H1 (cell line): ENCODE data around the gene ICAM2. TPM values are rescaled to one million over a fixed set of nuclear protein-coding genes. Genes with fewer than 3 reads are reported as not detected.
A peak's percentile ranks its signal among the peaks of the same experiment; 100 is the strongest.

Source experiments
- CTCF ChIA-PET: fragments of 300-600 bp; sonication (Branson Sonifier 250); formaldehyde crosslinking; loops from one replicate; lab custom pipeline; 2021; ENCODE audit not compliant: partially characterized antibody; lab: Charles Lee
- POLR2A ChIA-PET: fragments of 300-600 bp; sonication (Branson Sonifier 250); formaldehyde crosslinking; loops from one replicate; lab custom pipeline; 2021; ENCODE audit warnings: inconsistent platforms; ENCODE audit not compliant: partially characterized antibody; lab: Charles Lee
- DNase-seq, 2 experiments: peaks; one replicate each; pipeline versions ENCODE4 v3.0.0 to v3.0.0-alpha.2; 2010 to 2022; ENCODE audit warnings: low spot score in 2 of 2, low read depth in 1 of 2, mixed read lengths in 1 of 2
- FAIRE-seq: peaks from 2 replicates; lab custom pipeline; 2011; peaks lifted over from hg19 to GRCh38; lab: Jason Lieb, UNC
- H2AFZ ChIP-seq: 2 replicates; pipeline ENCODE4 v1.8.1; 2012; ENCODE audit warnings: low read length, inconsistent platforms
- H2AK5ac ChIP-seq: 2 replicates; pipeline ENCODE4 v1.6.1; 2013; ENCODE audit warnings: low read depth, low read length
- H2BK120ac ChIP-seq: replicated peaks from 2 replicates; pipeline ENCODE3; 2013; ENCODE audit warnings: low read depth, low read length, inconsistent platforms
- H2BK12ac ChIP-seq: 2 replicates; pipeline ENCODE4 v1.6.1; 2013; ENCODE audit warnings: low read depth, low read length
- H2BK15ac ChIP-seq: 2 replicates; pipeline ENCODE4 v1.6.1; 2013; ENCODE audit warnings: low read length
- H2BK20ac ChIP-seq: 2 replicates; pipeline ENCODE4 v1.6.1; 2013; ENCODE audit warnings: low read length
- H2BK5ac ChIP-seq: 2 replicates; pipeline ENCODE4 v1.6.1; 2013; ENCODE audit warnings: low read depth, low read length
- H3K14ac ChIP-seq: 2 replicates; pipeline ENCODE4 v1.6.1; 2013; ENCODE audit warnings: inconsistent platforms; ENCODE audit not compliant: insufficient read length
- H3K18ac ChIP-seq: 2 replicates; pipeline ENCODE4 v1.6.1; 2013; ENCODE audit warnings: low read length; ENCODE audit errors: extremely low read depth
- H3K23ac ChIP-seq: 2 replicates; pipeline ENCODE4 v1.6.1; 2013; ENCODE audit warnings: inconsistent platforms; ENCODE audit not compliant: insufficient read length
- H3K23me2 ChIP-seq: 2 replicates; pipeline ENCODE4 v1.6.1; 2013; ENCODE audit warnings: low read depth, low read length
- H3K27ac ChIP-seq: 2 replicates; pipeline ENCODE4 v1.6.1; 2011; ENCODE audit warnings: low read depth, low read length, inconsistent platforms
- H3K27me3 ChIP-seq, 4 experiments: replicated peaks in 1 of 4; 1 replicate in 1 of 4; 2 replicates in 3 of 4; pipeline versions ENCODE4 v1.6.1 to v1.8.1; 2011 to 2013; ENCODE audit warnings: low read length in 3 of 4, mild to moderate bottlenecking in 3 of 4, inconsistent platforms in 2 of 4, mixed read lengths in 2 of 4, moderate library complexity in 1 of 4; ENCODE audit not compliant: control insufficient read depth in 3 of 4, insufficient read depth in 3 of 4; ENCODE audit errors: extremely low read depth in 1 of 4
- H3K36me3 ChIP-seq, 4 experiments: 2 replicates each; pipeline versions ENCODE4 v1.6.1 to v1.8.1; 2011 to 2013; ENCODE audit warnings: mild to moderate bottlenecking in 4 of 4, low read length in 3 of 4, moderate library complexity in 2 of 4, control low read depth in 1 of 4, inconsistent platforms in 1 of 4; ENCODE audit not compliant: insufficient read depth in 4 of 4, control insufficient read depth in 2 of 4
- H3K4ac ChIP-seq: replicated peaks from 2 replicates; pipeline ENCODE3; 2013; ENCODE audit warnings: low read length, low read depth, mixed read lengths, inconsistent platforms; ENCODE audit not compliant: insufficient read length
- H3K4me1 ChIP-seq, 4 experiments: replicated peaks in 1 of 4; 1 replicate in 1 of 4; 2 replicates in 3 of 4; pipeline versions ENCODE4 v1.6.1 to v1.8.1; 2011 to 2013; ENCODE audit warnings: low read length in 3 of 4, inconsistent platforms in 2 of 4, mixed read lengths in 1 of 4; ENCODE audit not compliant: insufficient read depth in 4 of 4, control insufficient read depth in 3 of 4
- H3K4me2 ChIP-seq, 2 experiments: 2 replicates each; pipeline versions ENCODE4 v1.6.1 to v1.8.1; 2011 to 2013; ENCODE audit warnings: low read depth in 2 of 2, low read length in 2 of 2, control low read depth in 1 of 2, inconsistent platforms in 1 of 2, mild to moderate bottlenecking in 1 of 2; ENCODE audit not compliant: insufficient read depth in 1 of 2
- H3K4me3 ChIP-seq, 4 experiments: fragments of 200-600, 300-600 bp in 1 of 4; sonication (generic), shearing (Covaris generic), sonication (Bioruptor Twin) in 1 of 4; 2 replicates each; pipeline versions ENCODE4 v1.5.1 to v1.8.1; 2011 to 2016; ENCODE audit warnings: low read length in 4 of 4, low read depth in 3 of 4, control low read depth in 2 of 4, inconsistent platforms in 2 of 4, mild to moderate bottlenecking in 2 of 4, mixed read lengths in 1 of 4, moderate library complexity in 1 of 4; ENCODE audit not compliant: insufficient read depth in 2 of 4; ENCODE audit errors: extremely low read depth in 1 of 4
- H3K56ac ChIP-seq: replicated peaks from 2 replicates; pipeline ENCODE3; 2013; ENCODE audit warnings: low read depth, mild to moderate bottlenecking, mixed read lengths, low read length, inconsistent platforms; ENCODE audit not compliant: insufficient read length
- H3K79me1 ChIP-seq: 2 replicates; pipeline ENCODE4 v1.6.1; 2013; ENCODE audit warnings: low read depth, low read length, control low read depth
- H3K79me2 ChIP-seq, 2 experiments: 2 replicates each; pipeline versions ENCODE4 v1.6.1 to v1.8.1; 2012 to 2013; ENCODE audit warnings: low read length in 2 of 2, mild to moderate bottlenecking in 2 of 2, inconsistent platforms in 1 of 2; ENCODE audit not compliant: insufficient read depth in 2 of 2, control insufficient read depth in 1 of 2
- H3K9ac ChIP-seq, 4 experiments: replicated peaks in 1 of 4; 1 replicate in 1 of 4; 2 replicates in 3 of 4; pipeline versions ENCODE4 v1.6.1 to v1.8.1; 2011 to 2013; ENCODE audit warnings: low read depth in 3 of 4, low read length in 3 of 4, control low read depth in 2 of 4, mild to moderate bottlenecking in 2 of 4, moderate library complexity in 2 of 4, inconsistent platforms in 1 of 4; ENCODE audit errors: extremely low read depth in 1 of 4
- H3K9me3 ChIP-seq, 2 experiments: 2 replicates each; pipeline versions ENCODE4 v1.6.1 to v1.8.1; 2012 to 2013; ENCODE audit warnings: mild to moderate bottlenecking in 2 of 2, moderate library complexity in 2 of 2, control low read depth in 1 of 2, inconsistent platforms in 1 of 2, low read depth in 1 of 2, low read length in 1 of 2, mixed read lengths in 1 of 2; ENCODE audit not compliant: insufficient read depth in 2 of 2
- H4K20me1 ChIP-seq, 2 experiments: replicated peaks in 1 of 2; 2 replicates each; pipeline versions ENCODE3 to v1.8.1; 2011 to 2013; ENCODE audit warnings: inconsistent platforms in 2 of 2, low read length in 2 of 2, mild to moderate bottlenecking in 1 of 2; ENCODE audit not compliant: insufficient read depth in 2 of 2, control insufficient read depth in 1 of 2
- H4K5ac ChIP-seq: 2 replicates; pipeline ENCODE4 v1.6.1; 2013; ENCODE audit warnings: low read length, low read depth, mixed read lengths, inconsistent platforms; ENCODE audit not compliant: insufficient read length
- H4K8ac ChIP-seq: 2 replicates; pipeline ENCODE4 v1.8.0; 2013; ENCODE audit warnings: mild to moderate bottlenecking, moderate library complexity, low read length, inconsistent platforms; ENCODE audit not compliant: insufficient read depth; ENCODE audit errors: extremely low read depth
- H4K91ac ChIP-seq: replicated peaks from 2 replicates; pipeline ENCODE3; 2013; ENCODE audit warnings: low read length, mixed read lengths, inconsistent platforms; ENCODE audit not compliant: insufficient read length
- ATF2 ChIP-seq: IDR thresholded peaks from 2 replicates; pipeline ENCODE4 v1.6.1; 2012; ENCODE audit warnings: low read length, inconsistent platforms
- CHD1 ChIP-seq: IDR thresholded peaks from 2 replicates; pipeline ENCODE4 v1.6.1; 2012; ENCODE audit warnings: low read depth, low read length, improper control_type of control experiment
- CREB1 ChIP-seq: IDR thresholded peaks from 2 replicates; pipeline ENCODE4 v1.6.1; 2012; ENCODE audit warnings: inconsistent platforms
- EP300 ChIP-seq, 2 experiments: IDR thresholded peaks; 1 replicate in 1 of 2; 2 replicates in 1 of 2; pipeline ENCODE4 v1.6.1; 2011 to 2012; ENCODE audit warnings: low read depth in 2 of 2, low read length in 2 of 2, mild to moderate bottlenecking in 2 of 2, borderline replicate concordance in 1 of 2, inconsistent platforms in 1 of 2, moderate library complexity in 1 of 2
- GABPA ChIP-seq: IDR thresholded peaks from 2 replicates; pipeline ENCODE4 v1.6.1; 2011; ENCODE audit warnings: mild to moderate bottlenecking, low read length, moderate library complexity, borderline replicate concordance; ENCODE audit not compliant: insufficient read depth
- POLR2A ChIP-seq, 2 experiments: IDR thresholded peaks; 1 replicate in 1 of 2; 2 replicates in 1 of 2; pipeline ENCODE4 v1.6.1; 2011; ENCODE audit warnings: low read depth in 2 of 2, low read length in 2 of 2, mild to moderate bottlenecking in 2 of 2; ENCODE audit errors: control extremely low read depth in 1 of 2
- POU5F1 ChIP-seq: IDR thresholded peaks from 2 replicates; pipeline ENCODE4 v1.6.1; 2011; ENCODE audit warnings: low read depth, mild to moderate bottlenecking, low read length, moderate library complexity
- RNF2 ChIP-seq: fragments of 200-900, 300-1000 bp; sonication (generic); IDR thresholded peaks from 2 replicates; pipeline ENCODE4 v1.7.1; 2016; ENCODE audit warnings: borderline replicate concordance, low read depth, mild to moderate bottlenecking, antibody characterized with exemption, low read length; ENCODE audit not compliant: poor library complexity, severe bottlenecking; ENCODE audit errors: missing control alignments
- SAP30 ChIP-seq: fragments of 300-600 bp; sonication (generic); IDR thresholded peaks from 2 replicates; pipeline ENCODE4 v1.7.1; 2012; ENCODE audit warnings: low read length, moderate library complexity, mild to moderate bottlenecking, inconsistent platforms; ENCODE audit not compliant: insufficient read depth, insufficient replicate concordance
- WGBS, 2 experiments: shearing (Covaris generic) in 1 of 2; methylation state at CpG; one replicate each; pipeline versions ENCODE4 v1.1.6 to v1.1.7; 2013 to 2015; ENCODE audit warnings: low lambda C conversion rate in 2 of 2, mixed read lengths in 2 of 2, inconsistent platforms in 1 of 2, low coverage in 1 of 2, missing lambda C conversion rate in 1 of 2; ENCODE audit not compliant: insufficient replicate concordance in 2 of 2, insufficient coverage in 1 of 2, insufficient read length in 1 of 2; ENCODE audit errors: extremely low coverage in 1 of 2, missing lambda C conversion rate in 1 of 2; 5-methylcytosine and 5-hydroxymethylcytosine counted together
- polyA plus RNA-seq, 7 experiments: library from polyadenylated mRNA; depleted of rRNA in 3 of 7; stranded (reverse) in 5 of 7; unstranded in 2 of 7; fragments of >200 nt in 5 of 7; fragments of 200-250 nt in 2 of 7; gene quantifications; 1 replicate in 5 of 7; 2 replicates in 1 of 7; 4 replicates in 1 of 7; pipeline versions ENCODE4 v1.2.1 to v1.2.3, GENCODE V29; 2011 to 2013; ENCODE audit warnings: missing spikeins in 2 of 7, mixed read lengths in 2 of 7
- total RNA-seq: library from RNA; stranded (reverse); fragmentation: NEBNext Ultra II Directional; extraction: Animal tissue kit (Norgen Biotek cat#: 25700); gene quantifications from 2 replicates; pipeline ENCODE4 v1.2.1, GENCODE V29; 2021

The ICAM2 gene
- total and polyA plus RNA-seq, 2 of the 8 experiments (the other 6 are each of a cell fraction or from before 2014, with no cell fraction given) = 0.45 to 0.63 TPM

- Histone ChIP-seq H3K56ac (no peak overlapping the region), H2AK5ac (no peak overlapping the region), H3K36me3 (no peaks in the 10 kb centered on the region), H2AFZ (0 out of 2 replicates have a peak overlapping the region, but pooled peaks have one; percentile 99), H3K4me1 (peaks cover 3 to 14% (median 4%) of the 10 kb centered on the region in 4 experiments), H3K27me3 (peaks cover 0 to 28% (median 18%) of the 10 kb centered on the region in 4 experiments; a peak in 5 of 7 replicates), H4K8ac (no peak overlapping the region), H3K4me3 (0 out of 8 replicates have a peak overlapping the region, but pooled peaks of 1 of the 4 experiments have one; percentile 75), H3K27ac (no peak overlapping the region), H3K9ac (no peak overlapping the region), H2BK5ac (no peak overlapping the region), H3K18ac (no peak overlapping the region), H3K14ac (no peak overlapping the region), H2BK20ac (no peak overlapping the region), H3K79me2 (no peaks in the 10 kb centered on the region), H3K9me3 (no peaks in the 10 kb centered on the region), H3K23ac (no peak overlapping the region), H2BK120ac (no peak overlapping the region), H3K4me2 (peak overlapping the region in 1 of 2 experiments; percentile 87; a peak in 1 of 4 replicates), H4K20me1 (peaks cover 0 to 5% of the 10 kb centered on the region in 2 experiments), H4K91ac (no peak overlapping the region), H2BK12ac (no peak overlapping the region), H2BK15ac (peak overlapping the region; percentile 25; the same call in 1 of the 2 replicates), H4K5ac (no peak overlapping the region), H3K79me1 (no peaks in the 10 kb centered on the region), H3K23me2 (peaks cover 12% of the 10 kb centered on the region; the same call in 1 of the 2 replicates), H3K4ac (no peak overlapping the region)
- CTCF ChIA-PET = interaction anchor here (0.6 to 4.9 kb wide), 8 partner anchors 11 to 397 kb away, joined by 3 to 25 read pairs (median 6); partner anchors contain the start of genes CSHL1 and GH1
- WGBS, 2 experiments = 85% methylated on average over 11 of the region's 11 CpGs; no CpG with 5 or more reads in 1 of the 2 experiments
- FAIRE-seq (no peak), DNase-seq (no peak)
- POLR2A ChIA-PET = interaction anchor here (1.1 to 1.4 kb wide), 3 partner anchors 43 to 150 kb away, joined by 3 read pairs; partner anchors contain the start of gene ERN1
- TF ChIP-seq SAP30 (no peak), RNF2 (no peak), EP300 (IDR thresholded peaks at IDR 0.05; ENCODE audit: borderline replicate concordance in 1 of 2, low read depth in 2 of 2, low read length in 2 of 2) (no peak), POLR2A (IDR thresholded peaks at IDR 0.05; ENCODE audit: control extremely low read depth in 1 of 2, low read depth in 2 of 2, low read length in 2 of 2) (no peak), GABPA (no peak), CHD1 (no peak), ATF2 (no peak), POU5F1 (no peak), CREB1 (no peak)
Measured at GRCh38 chr17:63996430-63997182, 23.8 kb downstream of the ICAM2 start.
